CD14-positive monocyte (primary cell): ENCODE results near the gene GOLGA6A. TPM values are rescaled to one million over a fixed set of nuclear protein-coding genes. Genes with fewer than 3 reads are reported as not detected.
"Not testable (repeated sequence)": the region's sequence is repeated elsewhere in the genome, so short reads cannot be mapped to it uniquely, and the experiment has no call there.

Experiments
- DNase-seq, 3 donors: peaks; one replicate each; pipeline ENCODE4 v3.0.0-alpha.2; 2011 to 2022
- H2AFZ ChIP-seq: 2 replicates; pipeline ENCODE4 v1.6.0; 2012; ENCODE audit warnings: mild to moderate bottlenecking, low read depth, low read length, inconsistent platforms; ENCODE audit not compliant: insufficient read depth, poor library complexity, severe bottlenecking
- H3K27ac ChIP-seq, 2 donors: 1 replicate in 1 of 2; 2 replicates in 1 of 2; pipeline ENCODE4 v1.5.1; 2012 to 2013; ENCODE audit warnings: low read length in 2 of 2, control low read depth in 1 of 2, inconsistent platforms in 1 of 2, low read depth in 1 of 2, mild to moderate bottlenecking in 1 of 2
- H3K27me3 ChIP-seq, 2 donors: one replicate each; pipeline versions ENCODE4 v1.6.0 to v1.6.1; 2011 to 2013; ENCODE audit warnings: low read length in 2 of 2; ENCODE audit not compliant: control insufficient read depth in 2 of 2, insufficient read depth in 2 of 2
- H3K36me3 ChIP-seq, 2 donors: replicated peaks in 1 of 2; 1 replicate in 1 of 2; 2 replicates in 1 of 2; pipeline versions ENCODE4 v1.5.1 to v1.6.1; 2012 to 2013; ENCODE audit warnings: low read length in 2 of 2, control low read depth in 1 of 2, inconsistent platforms in 1 of 2, mild to moderate bottlenecking in 1 of 2; ENCODE audit not compliant: insufficient read depth in 2 of 2, control insufficient read depth in 1 of 2
- H3K4me1 ChIP-seq, 2 donors: 1 replicate in 1 of 2; 2 replicates in 1 of 2; pipeline versions ENCODE4 v1.5.1 to v1.6.1; 2012 to 2013; ENCODE audit warnings: low read length in 2 of 2, control low read depth in 1 of 2, inconsistent platforms in 1 of 2, mild to moderate bottlenecking in 1 of 2, moderate library complexity in 1 of 2; ENCODE audit not compliant: insufficient read depth in 2 of 2, control insufficient read depth in 1 of 2
- H3K4me2 ChIP-seq: replicated peaks from 2 replicates; pipeline ENCODE3; 2012; ENCODE audit warnings: low read length, moderate library complexity, mild to moderate bottlenecking; ENCODE audit not compliant: poor library complexity, severe bottlenecking; ENCODE audit errors: extremely low read depth
- H3K4me3 ChIP-seq, 3 experiments: fragments of 200-600 bp in 1 of 3; sonication (generic) in 1 of 3; replicated peaks in 1 of 3; 1 replicate in 2 of 3; 2 replicates in 1 of 3; pipeline ENCODE4 v1.5.1; 2011 to 2013; ENCODE audit warnings: low read length in 3 of 3, mild to moderate bottlenecking in 3 of 3, control low read depth in 2 of 3, low read depth in 2 of 3, inconsistent platforms in 1 of 3, moderate library complexity in 1 of 3
- H3K79me2 ChIP-seq: 2 replicates; pipeline ENCODE4 v1.6.0; 2012; ENCODE audit warnings: mild to moderate bottlenecking, control low read depth, inconsistent platforms, low read length, moderate library complexity; ENCODE audit not compliant: insufficient read depth
- H3K9ac ChIP-seq: 2 replicates; pipeline ENCODE4 v1.6.0; 2017; ENCODE audit warnings: low read length, mild to moderate bottlenecking; ENCODE audit not compliant: insufficient read depth, poor library complexity, severe bottlenecking
- H3K9me3 ChIP-seq, 2 donors: replicated peaks in 1 of 2; 1 replicate in 1 of 2; 2 replicates in 1 of 2; pipeline versions ENCODE4 v1.5.1 to v1.6.1; 2012 to 2013; ENCODE audit warnings: low read length in 2 of 2, control low read depth in 1 of 2; ENCODE audit not compliant: control insufficient read depth in 1 of 2, insufficient read depth in 1 of 2
- H4K20me1 ChIP-seq: 2 replicates; pipeline ENCODE4 v1.6.0; 2012; ENCODE audit warnings: mild to moderate bottlenecking, low read length, control low read depth, moderate library complexity; ENCODE audit not compliant: insufficient read depth
- H3K27ac Mint-ChIP-seq, 7 donors: one replicate each; pipeline ENCODE4 v1.8.0; 2020; ENCODE audit warnings: mild to moderate bottlenecking in 7 of 7, mixed read lengths in 7 of 7, moderate library complexity in 6 of 7, inconsistent platforms in 2 of 7
- H3K27me3 Mint-ChIP-seq, 3 donors: one replicate each; pipeline ENCODE4 v1.8.0; 2021 to 2022; ENCODE audit warnings: low read depth in 3 of 3, mild to moderate bottlenecking in 3 of 3, mixed read lengths in 3 of 3, moderate library complexity in 3 of 3, inconsistent platforms in 1 of 3
- H3K36me3 Mint-ChIP-seq, 2 donors: one replicate each; pipeline ENCODE4 v1.8.0; 2020; ENCODE audit warnings: mixed read lengths in 2 of 2, inconsistent platforms in 1 of 2, mild to moderate bottlenecking in 1 of 2
- H3K4me1 Mint-ChIP-seq: one replicate; pipeline ENCODE4 v1.8.0; 2020; ENCODE audit warnings: mild to moderate bottlenecking, mixed read lengths
- H3K4me3 Mint-ChIP-seq, 2 donors: one replicate each; pipeline ENCODE4 v1.8.0; 2020; ENCODE audit warnings: mild to moderate bottlenecking in 2 of 2, mixed read lengths in 2 of 2, moderate library complexity in 1 of 2
- H3K9me3 Mint-ChIP-seq, 7 donors: one replicate each; pipeline ENCODE4 v1.8.0; 2020 to 2022; ENCODE audit warnings: mixed read lengths in 7 of 7, mild to moderate bottlenecking in 6 of 7, moderate library complexity in 6 of 7, inconsistent platforms in 2 of 7
- WGBS: methylation state at CpG from one replicate; pipeline ENCODE4 v1.1.5; 2013; ENCODE audit warnings: missing lambda C conversion rate; ENCODE audit not compliant: insufficient coverage; 5-methylcytosine and 5-hydroxymethylcytosine counted together
- intact Hi-C, 2 donors: fragments of 100-400 bp; cut with micrococcal nuclease; formaldehyde crosslinking; loops; one replicate each; pipeline versions ENCODE4 v1.15.0 to v1.15.1; 2023
- polyA plus RNA-seq, 3 donors: library from polyadenylated mRNA; depleted of rRNA in 1 of 3; unstranded in 2 of 3; stranded (reverse) in 1 of 3; fragments of 300-500 nt in 2 of 3; fragments of >200 nt in 1 of 3; fragmentation: Illumina TruSeq in 2 of 3; gene quantifications; 1 replicate in 2 of 3; 2 replicates in 1 of 3; pipeline ENCODE4 v1.2.3, GENCODE V29; 2012 to 2021
- TF ChIP-seq, protein P1 (sequence below): fragments of 200-600 bp; IDR thresholded peaks from one replicate; pipeline ENCODE4 v1.8.0; 2022; ENCODE audit warnings: antibody characterized with exemption, mild to moderate bottlenecking

GOLGA6A gene
- polyA plus RNA-seq, 3 donors = 0.03 TPM; not detected in 2

GRCh38 chr15:74108111-74108510, 25.8 kb upstream of the GOLGA6A start:
- Mint-ChIP-seq H3K4me1 (peaks cover 3% of the 10 kb centered on the region), H3K36me3 (no peaks in the 10 kb centered on the region), H3K27me3 (peaks cover 1 to 3% (median 1%) of the 10 kb centered on the region in 3 donors), H3K9me3 (no peaks in the 10 kb centered on the region), H3K4me3 (no peak overlapping the region), H3K27ac (no peak overlapping the region)
- no peaks in the 10 kb centered on the region for H4K20me1 ChIP-seq
- H3K4me2 ChIP-seq = no peak overlapping the region
- H3K36me3 ChIP-seq = no peaks in the 10 kb centered on the region
- no peak overlapping the region for H3K4me3 ChIP-seq
- no peak for DNase-seq
- H3K79me2 ChIP-seq = no peaks in the 10 kb centered on the region
- no peak overlapping the region for H3K27ac ChIP-seq
- H3K9ac ChIP-seq = no peak overlapping the region
- intact Hi-C loops = no loop called here
- H3K9me3 ChIP-seq = no peaks in the 10 kb centered on the region
- TF ChIP-seq, protein P1, sequence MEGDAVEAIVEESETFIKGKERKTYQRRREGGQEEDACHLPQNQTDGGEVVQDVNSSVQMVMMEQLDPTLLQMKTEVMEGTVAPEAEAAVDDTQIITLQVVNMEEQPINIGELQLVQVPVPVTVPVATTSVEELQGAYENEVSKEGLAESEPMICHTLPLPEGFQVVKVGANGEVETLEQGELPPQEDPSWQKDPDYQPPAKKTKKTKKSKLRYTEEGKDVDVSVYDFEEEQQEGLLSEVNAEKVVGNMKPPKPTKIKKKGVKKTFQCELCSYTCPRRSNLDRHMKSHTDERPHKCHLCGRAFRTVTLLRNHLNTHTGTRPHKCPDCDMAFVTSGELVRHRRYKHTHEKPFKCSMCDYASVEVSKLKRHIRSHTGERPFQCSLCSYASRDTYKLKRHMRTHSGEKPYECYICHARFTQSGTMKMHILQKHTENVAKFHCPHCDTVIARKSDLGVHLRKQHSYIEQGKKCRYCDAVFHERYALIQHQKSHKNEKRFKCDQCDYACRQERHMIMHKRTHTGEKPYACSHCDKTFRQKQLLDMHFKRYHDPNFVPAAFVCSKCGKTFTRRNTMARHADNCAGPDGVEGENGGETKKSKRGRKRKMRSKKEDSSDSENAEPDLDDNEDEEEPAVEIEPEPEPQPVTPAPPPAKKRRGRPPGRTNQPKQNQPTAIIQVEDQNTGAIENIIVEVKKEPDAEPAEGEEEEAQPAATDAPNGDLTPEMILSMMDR = no peak
- H3K4me1 ChIP-seq = no peaks in the 10 kb centered on the region
- H2AFZ ChIP-seq = no peak overlapping the region
- no peaks in the 10 kb centered on the region for H3K27me3 ChIP-seq
- 95% methylated on average over 5 of the region's 5 CpGs for WGBS

DNA sequence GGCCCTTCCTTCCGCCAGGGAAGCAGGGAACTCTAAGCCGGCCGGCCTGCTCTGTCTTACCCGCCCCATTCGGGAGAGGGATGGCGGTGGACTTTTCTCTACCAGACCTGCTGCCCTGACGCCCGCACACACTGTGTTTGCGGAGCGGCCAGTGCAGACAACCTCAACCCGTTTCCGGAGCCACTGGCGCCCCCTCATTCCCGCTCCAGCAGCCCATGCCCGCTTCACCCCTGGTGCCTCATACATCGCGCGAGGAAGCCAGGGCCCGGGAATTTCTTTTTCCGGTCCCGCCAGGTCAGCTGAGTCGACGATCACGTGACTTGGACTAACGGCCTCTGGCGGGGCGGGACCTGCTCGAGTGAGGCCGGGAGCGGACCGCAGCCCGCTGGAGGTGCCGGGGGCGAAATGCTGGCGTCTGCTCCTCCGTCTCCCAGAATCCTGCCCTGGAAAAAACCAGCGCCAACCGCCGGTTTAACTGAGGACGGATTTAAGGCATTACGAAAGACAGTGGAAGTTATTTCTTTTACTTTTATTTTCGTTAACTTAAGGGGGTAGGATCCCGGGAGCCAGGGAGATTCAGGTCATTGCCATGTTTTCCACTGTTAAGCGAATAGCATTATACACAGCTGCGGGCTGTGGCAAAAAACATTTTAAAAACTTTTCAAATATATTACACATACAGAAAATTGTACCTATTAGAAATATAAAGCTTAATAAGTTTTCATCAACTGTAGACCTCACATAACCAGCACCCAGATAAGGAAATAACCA, 17.8 kb upstream of the GOLGA6A start:
- H3K79me2 ChIP-seq, H3K9me3 Mint-ChIP-seq, H4K20me1 ChIP-seq, H3K9me3 ChIP-seq, H3K4me1 Mint-ChIP-seq, H3K27me3 ChIP-seq, H3K27ac ChIP-seq, H3K27me3 Mint-ChIP-seq, H3K4me1 ChIP-seq, intact Hi-C loops, H3K36me3 ChIP-seq, H3K36me3 Mint-ChIP-seq: not testable (repeated sequence)
- under 1% methylated on average over 18 of the region's 45 CpGs for WGBS
- Histone ChIP-seq H3K4me3 (peak overlapping the region; percentile 50 to 68 (median 64)), H2AFZ (peak overlapping the region; percentile 77), H3K4me2 (peak overlapping the region; percentile 54), H3K9ac (peak overlapping the region; percentile 49)
- peak overlapping the region in 6 of 7 donors; percentile 41 to 89 (median 82) for H3K27ac Mint-ChIP-seq
- peak; percentile 39 to 85 (median 75) for DNase-seq
- H3K4me3 Mint-ChIP-seq = peak overlapping the region; percentile 96 to 99

- H4K20me1 ChIP-seq, H3K9me3 Mint-ChIP-seq, H3K27ac Mint-ChIP-seq, H3K4me1 Mint-ChIP-seq, H3K9ac ChIP-seq, H3K4me3 ChIP-seq, H3K4me3 Mint-ChIP-seq, H3K36me3 Mint-ChIP-seq, H3K27me3 ChIP-seq, intact Hi-C loops, DNase-seq, H3K4me1 ChIP-seq, H3K79me2 ChIP-seq, H3K36me3 ChIP-seq, H3K27ac ChIP-seq, H3K27me3 Mint-ChIP-seq, H2AFZ ChIP-seq, H3K9me3 ChIP-seq, H3K4me2 ChIP-seq: not testable (repeated sequence)
- WGBS = no CpG with 5 or more reads among the region's 27 CpGs
Observed at GRCh38 chr15:74096753-74097474, 14.6 kb upstream of the GOLGA6A start.

DNA sequence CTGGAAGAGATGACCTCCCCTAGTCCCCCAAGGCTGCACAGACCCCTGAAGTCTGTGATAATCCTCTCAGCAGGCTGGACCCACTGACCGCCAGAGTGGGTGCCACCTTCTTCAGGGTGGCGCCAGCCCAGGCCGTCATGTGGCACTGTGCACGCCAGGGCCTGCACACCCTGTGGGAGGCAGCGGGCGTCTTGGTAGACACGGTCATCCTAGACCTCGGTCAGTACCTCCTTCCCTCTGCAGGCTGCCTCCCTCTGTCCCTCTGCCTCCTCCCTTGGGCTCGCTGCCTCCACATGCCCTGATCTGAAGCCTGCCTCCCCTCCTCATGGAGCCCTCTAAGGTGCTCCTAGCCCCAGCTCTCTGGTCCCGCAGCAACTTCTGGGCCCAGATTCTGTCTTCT, 13.3 kb upstream of the GOLGA6A start:
- H3K36me3 ChIP-seq, intact Hi-C loops, DNase-seq, H3K27me3 Mint-ChIP-seq, H4K20me1 ChIP-seq, H3K9ac ChIP-seq, H3K4me3 Mint-ChIP-seq, H3K27me3 ChIP-seq, H3K36me3 Mint-ChIP-seq, H3K9me3 Mint-ChIP-seq, H3K79me2 ChIP-seq, H3K27ac Mint-ChIP-seq, H3K9me3 ChIP-seq, H3K4me1 ChIP-seq, H3K4me2 ChIP-seq, H3K4me3 ChIP-seq, H3K4me1 Mint-ChIP-seq, H3K27ac ChIP-seq, H2AFZ ChIP-seq: not testable (repeated sequence)
- WGBS = no CpG with 5 or more reads among the region's 10 CpGs
